ENCODE data around the gene C9. TPM values are rescaled to one million over a fixed set of nuclear protein-coding genes. Genes with fewer than 3 reads are reported as not detected.
"Not testable (repeated sequence)": the region's sequence is repeated elsewhere in the genome, so short reads cannot be mapped to it uniquely, and the experiment has no call there.

Gene C9
- total RNA-seq, 1 donor from 2014 or later = not detected

DNA sequence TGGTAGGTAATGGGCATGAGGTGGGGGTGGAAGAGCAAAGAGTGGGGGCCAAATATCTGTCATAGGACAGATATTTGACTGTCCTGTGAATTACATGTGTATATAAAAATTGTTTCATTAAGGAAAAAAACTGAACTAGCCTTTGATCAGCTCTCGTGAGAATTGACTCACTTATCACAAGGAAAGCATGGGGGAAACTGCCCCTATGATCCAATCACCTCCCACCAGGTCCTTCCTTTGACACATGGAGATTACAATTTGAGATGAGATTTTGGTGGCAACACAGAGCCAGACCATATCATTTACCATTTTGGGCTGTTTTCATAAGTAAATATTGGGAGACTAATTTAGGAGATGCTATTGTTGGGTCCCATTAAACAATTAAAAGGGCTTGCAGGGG, 81.7 kb downstream of the C9 start:
- H3K4me1 Mint-ChIP-seq (ENCODE audit: low read depth) = no peaks in the 10 kb centered on the region
- no peak overlapping the region for H3K27ac Mint-ChIP-seq (ENCODE audit: unreplicated experiment)
- no peak overlapping the region for H3K4me3 Mint-ChIP-seq (ENCODE audit: unreplicated experiment)
- H3K36me3 Mint-ChIP-seq (ENCODE audit: low read depth) = peaks cover 9% of the 10 kb centered on the region
- TF ChIP-seq, protein P1, sequence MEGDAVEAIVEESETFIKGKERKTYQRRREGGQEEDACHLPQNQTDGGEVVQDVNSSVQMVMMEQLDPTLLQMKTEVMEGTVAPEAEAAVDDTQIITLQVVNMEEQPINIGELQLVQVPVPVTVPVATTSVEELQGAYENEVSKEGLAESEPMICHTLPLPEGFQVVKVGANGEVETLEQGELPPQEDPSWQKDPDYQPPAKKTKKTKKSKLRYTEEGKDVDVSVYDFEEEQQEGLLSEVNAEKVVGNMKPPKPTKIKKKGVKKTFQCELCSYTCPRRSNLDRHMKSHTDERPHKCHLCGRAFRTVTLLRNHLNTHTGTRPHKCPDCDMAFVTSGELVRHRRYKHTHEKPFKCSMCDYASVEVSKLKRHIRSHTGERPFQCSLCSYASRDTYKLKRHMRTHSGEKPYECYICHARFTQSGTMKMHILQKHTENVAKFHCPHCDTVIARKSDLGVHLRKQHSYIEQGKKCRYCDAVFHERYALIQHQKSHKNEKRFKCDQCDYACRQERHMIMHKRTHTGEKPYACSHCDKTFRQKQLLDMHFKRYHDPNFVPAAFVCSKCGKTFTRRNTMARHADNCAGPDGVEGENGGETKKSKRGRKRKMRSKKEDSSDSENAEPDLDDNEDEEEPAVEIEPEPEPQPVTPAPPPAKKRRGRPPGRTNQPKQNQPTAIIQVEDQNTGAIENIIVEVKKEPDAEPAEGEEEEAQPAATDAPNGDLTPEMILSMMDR (IDR thresholded peaks at IDR 0.05) = no peak
- H3K9me3 Mint-ChIP-seq (ENCODE audit: low read depth) = peaks cover 17% of the 10 kb centered on the region
- DNase-seq (ENCODE audit: low spot score) = no peak
- H3K27me3 Mint-ChIP-seq (ENCODE audit: low read depth) = peaks cover 9% of the 10 kb centered on the region

DNA sequence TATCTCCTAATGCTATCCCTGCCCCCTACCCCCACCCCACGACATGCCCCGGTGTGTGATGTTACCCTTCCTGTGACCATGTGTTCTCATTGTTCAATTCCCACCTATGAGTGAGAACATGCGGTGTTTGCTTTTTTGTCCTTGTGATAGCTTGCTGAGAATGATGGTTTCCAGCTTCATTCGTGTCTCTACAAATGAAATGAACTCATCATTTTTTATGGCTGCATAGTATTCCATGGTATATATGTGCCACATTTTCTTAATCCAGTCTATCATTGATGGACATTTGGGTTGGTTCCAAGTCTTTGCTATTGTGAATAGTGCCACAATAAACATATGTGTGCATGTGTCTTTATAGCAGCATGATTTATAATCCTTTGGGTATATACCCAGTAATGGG, 88.4 kb downstream of the C9 start:
- not testable (repeated sequence) for DNase-seq (ENCODE audit: low spot score); H3K4me3 Mint-ChIP-seq (ENCODE audit: unreplicated experiment); H3K4me1 Mint-ChIP-seq (ENCODE audit: low read depth); H3K27ac Mint-ChIP-seq (ENCODE audit: unreplicated experiment); H3K27me3 Mint-ChIP-seq (ENCODE audit: low read depth); H3K36me3 Mint-ChIP-seq (ENCODE audit: low read depth)
- H3K9me3 Mint-ChIP-seq (ENCODE audit: low read depth) = peaks cover 20% of the 10 kb centered on the region

DNA sequence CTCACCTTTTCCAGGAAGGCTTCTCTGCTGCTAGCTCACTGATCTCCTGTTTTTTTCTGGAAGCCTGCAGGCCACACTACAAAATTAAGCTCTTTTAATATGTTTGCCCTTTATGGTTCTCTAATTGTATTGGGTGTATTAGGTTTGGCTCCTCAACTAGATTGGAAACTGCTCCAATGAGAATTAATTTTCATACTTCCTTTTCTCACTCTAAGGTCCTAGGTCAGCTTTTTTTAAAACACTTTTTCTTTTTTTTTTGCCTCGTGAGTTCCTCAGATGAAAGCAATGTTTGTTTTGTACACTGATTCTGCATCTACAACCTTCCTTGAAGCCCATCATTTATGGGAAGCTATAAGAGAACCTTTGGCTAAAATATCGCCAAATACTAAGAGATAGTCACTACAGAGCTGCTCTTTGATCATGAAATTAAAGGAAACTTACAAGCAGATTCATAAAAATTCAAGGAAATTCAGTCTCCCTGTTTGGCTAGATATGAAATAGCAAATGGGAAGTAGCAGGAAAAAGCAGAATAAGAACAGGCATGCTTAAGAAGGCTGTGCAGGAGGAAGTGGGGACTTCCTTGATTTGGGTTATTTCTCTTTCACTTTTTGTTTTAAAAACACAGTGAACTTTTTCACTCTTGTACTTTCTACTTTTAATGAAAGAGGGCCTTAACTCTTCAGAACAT, 89.8 kb downstream of the C9 start:
- DNase-seq (ENCODE audit: low spot score) = no peak
- H3K9me3 Mint-ChIP-seq (ENCODE audit: low read depth) = peaks cover 11% of the 10 kb centered on the region
- H3K36me3 Mint-ChIP-seq (ENCODE audit: low read depth) = peaks cover 7% of the 10 kb centered on the region
- H3K27me3 Mint-ChIP-seq (ENCODE audit: low read depth) = peaks cover 6% of the 10 kb centered on the region
- no peaks in the 10 kb centered on the region for H3K4me1 Mint-ChIP-seq (ENCODE audit: low read depth)
- no peak overlapping the region for H3K27ac Mint-ChIP-seq (ENCODE audit: unreplicated experiment)
- H3K4me3 Mint-ChIP-seq (ENCODE audit: unreplicated experiment) = no peak overlapping the region
- TF ChIP-seq, protein P1 (IDR thresholded peaks at IDR 0.05) = no peak

DNA sequence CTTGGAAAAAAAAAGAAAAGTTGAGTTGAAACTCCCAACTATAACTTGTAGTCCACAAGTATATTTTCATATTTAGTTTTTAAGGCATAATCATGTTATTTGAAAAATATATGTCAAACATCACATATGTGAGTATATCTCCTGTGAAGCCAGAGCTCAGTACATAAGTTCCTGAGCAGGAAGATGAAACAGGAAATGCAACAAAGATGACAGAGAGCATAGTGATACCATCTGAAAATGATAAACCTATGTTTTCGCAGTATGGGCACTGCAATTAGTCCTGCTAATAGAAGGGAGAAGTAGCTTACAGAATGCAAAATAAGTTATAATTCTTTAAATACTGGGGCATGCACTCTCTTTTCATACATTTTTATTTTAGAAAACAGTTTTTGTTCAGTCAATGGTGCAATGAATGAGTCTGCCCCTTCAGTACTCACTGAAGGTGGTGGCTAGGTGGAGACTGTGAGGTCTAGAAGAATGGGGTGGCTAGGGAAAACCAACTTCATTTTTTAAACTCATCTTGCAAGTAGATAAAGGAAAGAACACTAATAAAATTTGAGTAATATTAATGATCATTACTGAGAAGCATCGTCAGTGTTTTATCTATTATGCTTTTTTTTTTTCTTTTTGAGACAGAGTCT, 90.9 kb downstream of the C9 start:
- Mint-ChIP-seq H3K36me3 (ENCODE audit: low read depth) (peaks cover under 1% of the 10 kb centered on the region), H3K27ac (ENCODE audit: unreplicated experiment) (no peak overlapping the region), H3K4me1 (ENCODE audit: low read depth) (no peaks in the 10 kb centered on the region), H3K4me3 (ENCODE audit: unreplicated experiment) (no peak overlapping the region), H3K9me3 (ENCODE audit: low read depth) (peaks cover 3% of the 10 kb centered on the region), H3K27me3 (ENCODE audit: low read depth) (peaks cover 3% of the 10 kb centered on the region)
- TF ChIP-seq, protein P1 (IDR thresholded peaks at IDR 0.05) = no peak
- no peak for DNase-seq (ENCODE audit: low spot score)

DNA sequence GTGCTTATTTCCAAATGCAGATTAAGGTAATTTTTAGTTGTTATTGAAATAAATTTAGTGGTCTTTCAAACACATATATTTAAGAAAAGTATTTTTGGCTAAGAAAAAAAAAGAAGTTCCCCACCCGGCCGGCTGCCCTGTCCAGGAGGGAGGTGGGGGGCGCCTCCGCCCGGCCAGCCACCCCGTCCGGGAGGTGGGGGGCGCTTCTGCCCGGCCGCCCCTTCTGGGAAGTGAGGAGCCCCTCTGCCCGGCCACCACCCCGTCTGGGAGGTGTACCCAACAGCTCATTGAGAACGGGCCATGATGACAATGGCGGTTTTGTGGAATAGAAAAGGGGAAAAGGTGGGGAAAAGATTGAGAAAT, 91.4 kb downstream of the C9 start:
- H3K9me3 Mint-ChIP-seq (ENCODE audit: low read depth); H3K27ac Mint-ChIP-seq (ENCODE audit: unreplicated experiment); DNase-seq (ENCODE audit: low spot score); H3K27me3 Mint-ChIP-seq (ENCODE audit: low read depth); H3K4me3 Mint-ChIP-seq (ENCODE audit: unreplicated experiment); H3K4me1 Mint-ChIP-seq (ENCODE audit: low read depth); H3K36me3 Mint-ChIP-seq (ENCODE audit: low read depth): not testable (repeated sequence)

DNA sequence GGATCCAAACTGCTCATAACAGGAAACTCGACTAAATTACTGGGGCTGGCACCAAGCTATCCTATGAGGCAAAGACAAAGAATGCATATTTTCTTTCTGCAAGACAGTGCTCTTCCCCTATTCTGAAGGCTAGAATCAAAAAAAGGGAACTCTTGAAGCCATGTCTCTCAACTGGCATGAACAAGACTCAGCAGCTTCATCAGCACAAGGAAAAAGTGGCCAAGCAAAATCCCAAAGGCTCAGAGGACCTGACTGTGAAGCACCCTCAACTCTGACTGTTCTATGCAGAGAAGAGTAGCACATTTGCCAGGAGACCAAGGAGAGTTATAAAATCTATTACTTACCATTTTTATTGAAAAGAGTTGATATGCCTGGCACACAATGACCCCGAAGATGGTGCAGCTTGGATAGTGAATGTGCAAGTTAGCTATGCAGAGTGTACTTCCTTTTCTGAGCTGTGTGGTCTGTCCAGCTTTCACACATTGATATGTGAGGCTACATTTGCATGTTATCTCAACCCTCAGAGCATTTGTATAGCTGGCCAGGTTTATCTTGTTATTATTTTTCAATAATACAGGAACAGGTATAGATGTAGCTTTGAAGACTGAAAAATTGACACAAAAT, 94.0 kb downstream of the C9 start:
- H3K27me3 Mint-ChIP-seq (ENCODE audit: low read depth) = peaks cover 3% of the 10 kb centered on the region

More for the DNA sequence above, 94.0 kb downstream of the C9 start:
- no peak overlapping the region for H3K27ac Mint-ChIP-seq (ENCODE audit: unreplicated experiment)
- H3K4me3 Mint-ChIP-seq (ENCODE audit: unreplicated experiment) = no peak overlapping the region
- DNase-seq (ENCODE audit: low spot score) = no peak
- no peaks in the 10 kb centered on the region for H3K36me3 Mint-ChIP-seq (ENCODE audit: low read depth)
- H3K4me1 Mint-ChIP-seq (ENCODE audit: low read depth) = no peaks in the 10 kb centered on the region
- TF ChIP-seq, protein P1 (IDR thresholded peaks at IDR 0.05) = no peak
- H3K9me3 Mint-ChIP-seq (ENCODE audit: low read depth) = no peaks in the 10 kb centered on the region
